Ascending aorta (tissue), 2 donors: Measurements from ENCODE around the gene IKZF4. TPM values are rescaled to one million over a fixed set of nuclear protein-coding genes. Genes with fewer than 3 reads are reported as not detected.

Source experiments
- DNase-seq, 2 donors: peaks; one replicate each; pipeline ENCODE4 v3.0.0-alpha.2; 2019; ENCODE audit warnings: low spot score in 2 of 2
- H3K27ac ChIP-seq, 2 donors: fragments of 200-600 bp; sonication (generic); one replicate each; pipeline ENCODE4 v1.5.1; 2016 to 2017; ENCODE audit warnings: mild to moderate bottlenecking in 1 of 2
- H3K27me3 ChIP-seq: fragments of 200-600 bp; sonication (generic); one replicate; pipeline ENCODE4 v1.5.1; 2017
- H3K36me3 ChIP-seq, 2 donors: fragments of 200-600 bp; sonication (generic); one replicate each; pipeline ENCODE4 v1.5.1; 2016
- H3K4me1 ChIP-seq, 2 donors: fragments of 200-600 bp; sonication (generic); one replicate each; pipeline ENCODE4 v1.5.1; 2016 to 2017; ENCODE audit warnings: mild to moderate bottlenecking in 1 of 2
- H3K4me3 ChIP-seq, 2 donors: fragments of 200-600 bp; sonication (generic); one replicate each; pipeline ENCODE4 v1.5.1; 2016 to 2017; ENCODE audit warnings: mild to moderate bottlenecking in 1 of 2
- H3K9me3 ChIP-seq, 2 donors: fragments of 200-600 bp; sonication (generic); one replicate each; pipeline ENCODE4 v1.5.1; 2016
- CTCF ChIP-seq, 3 experiments: fragments of 200-600 bp in 2 of 3; fragments of 450-650 bp in 1 of 3; sonication (generic) in 2 of 3; IDR thresholded peaks; one replicate each; pipeline ENCODE4 v1.5.1; 2016 to 2019; ENCODE audit warnings: antibody characterized with exemption in 3 of 3, mild to moderate bottlenecking in 1 of 3, moderate library complexity in 1 of 3
- intact Hi-C: fragments of 100-400 bp; cut with DNase I; formaldehyde crosslinking; loops from one replicate; pipeline ENCODE4 v1.15.1; 2023
- total RNA-seq: library from RNA; depleted of rRNA; stranded (reverse); fragments of >200 nt; gene quantifications from one replicate; pipeline ENCODE4 v1.1.0, GENCODE V29; 2016

Gene IKZF4
- total RNA-seq, 1 donor from 2014 or later, result 1.6 TPM

- peaks cover 20 to 22% of the 10 kb centered on the region in 2 donors for H3K36me3 ChIP-seq
- no peak for TF ChIP-seq CTCF (IDR thresholded peaks at IDR 0.05)
- no peaks in the 10 kb centered on the region for H3K9me3 ChIP-seq
- H3K27ac ChIP-seq, result no peak overlapping the region
- no peak for DNase-seq
- peaks cover 0 to 2% of the 10 kb centered on the region in 2 donors for H3K4me1 ChIP-seq
- no peaks in the 10 kb centered on the region for H3K27me3 ChIP-seq
- intact Hi-C loops, result no loop called here
- H3K4me3 ChIP-seq, result no peak overlapping the region
These were observed 16.6 kb upstream of the IKZF4 start for GRCh38 chr12:56004211-56004610.

GRCh38 chr12:56007564-56008559 lies 13.0 kb upstream of the IKZF4 start:
- H3K4me1 ChIP-seq, result peaks cover 0 to 2% of the 10 kb centered on the region in 2 donors

GRCh38 chr12:56010111-56010570 lies 10.7 kb upstream of the IKZF4 start:
- DNase-seq, result no peak
- intact Hi-C loops, result no loop called here
- Histone ChIP-seq H3K9me3 (no peaks in the 10 kb centered on the region), H3K4me1 (peaks cover 0 to 2% of the 10 kb centered on the region in 2 donors), H3K36me3 (peaks cover 0 to 10% of the 10 kb centered on the region in 2 donors), H3K4me3 (no peak overlapping the region), H3K27me3 (no peaks in the 10 kb centered on the region), H3K27ac (no peak overlapping the region)
- no peak for TF ChIP-seq CTCF (IDR thresholded peaks at IDR 0.05)

More at GRCh38 chr12:56007564-56008559, 13.0 kb upstream of the IKZF4 start:
- DNase-seq, result peak in 1 of 2 donors; percentile 70
- peaks cover 13 to 23% of the 10 kb centered on the region in 2 donors for H3K36me3 ChIP-seq
- intact Hi-C loops, result loop anchor here (1.0 to 5.0 kb wide), 3 partner anchors 11 to 69 kb away; partner anchors contain the start of genes RPS26 and SUOX
- peak overlapping the region; percentile 93 to 97 for H3K27ac ChIP-seq
- TF ChIP-seq CTCF (IDR thresholded peaks at IDR 0.05), result no peak
- no peaks in the 10 kb centered on the region for H3K9me3 ChIP-seq
- no peaks in the 10 kb centered on the region for H3K27me3 ChIP-seq
- peak overlapping the region; percentile 78 to 98 for H3K4me3 ChIP-seq

GRCh38 chr12:56011509-56012090 lies 9.2 kb upstream of the IKZF4 start:
- no peak for DNase-seq
- H3K36me3 ChIP-seq, result peaks cover 0 to 10% of the 10 kb centered on the region in 2 donors
- no peak overlapping the region for H3K27ac ChIP-seq
- TF ChIP-seq CTCF (IDR thresholded peaks at IDR 0.05), result no peak
- peaks cover 0 to 2% of the 10 kb centered on the region in 2 donors for H3K4me1 ChIP-seq
- no peaks in the 10 kb centered on the region for H3K27me3 ChIP-seq
- H3K4me3 ChIP-seq, result no peak overlapping the region
- intact Hi-C loops, result no loop called here
- H3K9me3 ChIP-seq, result no peaks in the 10 kb centered on the region

- Histone ChIP-seq H3K36me3 (peaks cover 0 to 12% of the 10 kb centered on the region in 2 donors), H3K9me3 (no peaks in the 10 kb centered on the region), H3K27ac (no peak overlapping the region), H3K4me1 (no peaks in the 10 kb centered on the region), H3K27me3 (no peaks in the 10 kb centered on the region), H3K4me3 (no peak overlapping the region)
- DNase-seq, result no peak
- intact Hi-C loops, result no loop called here
- TF ChIP-seq CTCF (IDR thresholded peaks at IDR 0.05), result no peak
These were observed 7.4 kb upstream of the IKZF4 start for GRCh38 chr12:56013482-56013881.
